Superior temporal gyrus (tissue), 1 donor: ENCODE results near the gene SLAMF6.
A peak's percentile ranks its signal among the peaks of the same experiment; 100 is the strongest.
"Not testable (repeated sequence)": the region's sequence is repeated elsewhere in the genome, so short reads cannot be mapped to it uniquely, and the experiment has no call there.

Experiments used
- DNase-seq: peaks from one replicate; pipeline ENCODE4 v3.0.0-alpha.2; 2016; ENCODE audit errors: extremely low spot score

SLAMF6 gene

DNA sequence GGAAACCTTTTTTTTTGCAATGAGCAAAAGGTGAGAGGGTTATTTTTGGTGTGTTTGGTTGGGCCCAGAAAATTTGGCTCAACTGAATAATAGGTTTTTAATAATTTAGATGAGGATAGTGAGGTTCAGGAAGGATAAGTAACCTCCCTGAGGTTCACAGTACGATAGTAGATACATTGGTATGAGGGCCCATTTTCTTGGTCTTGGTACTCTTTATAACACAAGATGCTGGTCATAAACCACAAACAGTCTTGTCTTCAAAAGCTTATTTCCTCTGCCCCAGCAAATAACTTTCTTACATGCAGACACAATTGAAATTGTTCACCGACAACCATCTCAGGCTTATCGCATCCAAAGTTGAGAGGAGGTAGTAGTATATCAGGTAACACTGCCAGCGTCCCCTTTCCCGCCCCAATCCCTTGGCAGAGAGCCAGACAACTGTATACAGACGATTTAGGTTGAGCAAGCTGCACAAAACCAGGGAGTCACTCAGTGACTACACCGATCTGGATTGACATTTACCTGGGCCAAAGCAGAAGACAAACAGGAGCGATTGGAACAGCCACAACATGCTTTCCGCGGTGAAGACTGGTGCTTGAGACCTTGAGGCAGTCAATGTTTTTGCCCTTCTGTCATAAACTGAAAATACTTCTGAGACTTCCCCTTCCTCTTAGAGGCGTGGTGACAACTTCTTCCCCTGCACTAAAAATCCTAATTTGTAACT lies at the start of gene SLAMF6:
SLAMF6 (minus strand) TSS at position 634 of the 724 bp plus-strand sequence; CDS start at position 571, 63 bp downstream.
- DNase-seq: no peak

DNA sequence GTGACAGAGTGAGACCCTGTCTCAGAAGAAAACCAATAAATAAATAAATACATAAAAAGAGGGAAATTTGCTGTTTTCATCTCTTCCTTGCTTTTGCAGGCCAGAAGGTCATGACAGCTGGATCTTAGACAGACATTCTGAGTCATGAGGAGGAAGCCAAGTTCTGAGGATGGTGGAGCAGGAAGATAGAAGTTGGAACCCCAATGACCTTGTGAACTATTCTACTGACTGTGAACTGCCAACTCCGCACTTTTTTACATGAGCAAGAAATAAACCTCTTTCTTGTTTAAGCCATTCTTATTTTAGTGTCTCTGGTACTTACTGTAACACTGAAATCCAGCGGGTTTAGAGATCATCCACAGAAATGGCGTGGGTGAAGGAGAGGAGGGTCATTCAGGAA lies 47.8 kb upstream of the SLAMF6 start:
- DNase-seq: no peak

GRCh38 chr1:160569806-160570205 lies 46.8 kb upstream of the SLAMF6 start:
- DNase-seq: no peak

GRCh38 chr1:160567858-160568682 lies 45.0 kb upstream of the SLAMF6 start:
- DNase-seq: no peak

- no peak for DNase-seq
Measured at GRCh38 chr1:160567341-160567740, 44.3 kb upstream of the SLAMF6 start.

GRCh38 chr1:160565564-160565963 lies 42.5 kb upstream of the SLAMF6 start:
- DNase-seq: peak; percentile 37

GRCh38 chr1:160563230-160563629 lies 40.2 kb upstream of the SLAMF6 start:
- DNase-seq: not testable (repeated sequence)

DNA sequence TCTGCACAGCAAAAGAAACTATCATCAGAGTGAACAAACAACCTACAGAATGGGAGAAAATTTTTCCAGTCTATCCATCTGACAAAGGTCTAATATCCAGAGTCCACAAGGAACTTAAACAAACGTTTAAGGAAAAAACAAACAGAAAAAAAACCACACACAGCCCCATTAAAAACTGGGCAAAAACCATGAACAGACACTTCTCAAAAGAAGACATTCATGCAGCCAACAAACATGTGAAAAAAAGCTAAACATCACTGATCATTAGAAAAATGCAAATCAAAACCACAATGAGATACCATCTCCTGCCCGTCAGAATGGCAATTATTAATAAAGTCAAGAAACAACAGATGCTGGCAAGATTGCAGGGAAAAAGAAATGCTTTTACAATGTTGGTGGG lies 39.7 kb upstream of the SLAMF6 start:
- not testable (repeated sequence) for DNase-seq

GRCh38 chr1:160560806-160561205 lies 37.8 kb upstream of the SLAMF6 start:
- no peak for DNase-seq

DNA sequence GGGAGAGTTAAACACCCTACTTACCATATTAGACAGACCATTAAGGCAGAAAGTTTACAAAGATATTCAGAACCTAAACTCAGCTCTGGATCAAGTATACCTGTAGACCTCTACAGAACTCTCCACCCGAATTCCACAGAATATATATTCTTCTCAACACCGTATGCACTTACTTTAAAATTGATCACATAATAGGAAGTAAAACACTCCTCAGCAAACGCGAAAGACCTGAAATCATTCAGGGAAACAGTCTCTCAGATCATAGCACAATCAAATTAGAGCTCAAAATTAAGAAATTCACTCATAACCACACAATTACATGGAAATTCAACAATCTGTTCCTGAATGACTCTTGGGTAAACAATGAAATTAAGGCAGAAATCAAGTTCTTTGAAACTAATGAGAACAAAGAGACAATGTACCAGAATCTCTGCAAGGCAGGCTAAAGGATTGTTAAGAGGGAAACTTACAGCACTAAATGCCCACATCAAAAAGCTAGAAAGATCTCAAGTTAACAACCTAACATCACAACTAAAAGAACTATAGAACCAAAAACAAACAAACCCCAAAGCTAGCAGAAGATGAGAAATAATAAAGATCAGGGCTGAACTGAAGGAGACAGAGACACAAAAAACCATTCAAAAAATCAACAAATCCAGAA lies 37.1 kb upstream of the SLAMF6 start:
- DNase-seq: no peak

DNA sequence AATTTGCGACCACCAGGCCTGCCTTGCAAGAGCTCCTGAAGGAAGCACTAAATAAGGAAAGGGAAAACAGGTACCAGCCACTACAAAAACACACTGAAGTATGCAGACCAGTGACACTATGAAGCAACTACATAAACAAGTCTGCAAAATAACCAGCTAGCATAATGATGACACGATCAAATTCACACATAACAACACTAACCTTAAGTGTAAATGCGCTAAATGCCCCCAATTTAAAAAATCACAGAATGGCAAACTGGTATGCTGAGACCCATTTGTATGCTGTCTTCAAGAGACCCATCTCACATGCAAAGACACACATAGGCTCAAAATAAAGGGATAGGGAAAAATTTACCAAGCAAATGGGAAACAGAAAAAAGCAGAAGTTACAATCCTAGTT lies 36.4 kb upstream of the SLAMF6 start:
- not testable (repeated sequence) for DNase-seq

DNA sequence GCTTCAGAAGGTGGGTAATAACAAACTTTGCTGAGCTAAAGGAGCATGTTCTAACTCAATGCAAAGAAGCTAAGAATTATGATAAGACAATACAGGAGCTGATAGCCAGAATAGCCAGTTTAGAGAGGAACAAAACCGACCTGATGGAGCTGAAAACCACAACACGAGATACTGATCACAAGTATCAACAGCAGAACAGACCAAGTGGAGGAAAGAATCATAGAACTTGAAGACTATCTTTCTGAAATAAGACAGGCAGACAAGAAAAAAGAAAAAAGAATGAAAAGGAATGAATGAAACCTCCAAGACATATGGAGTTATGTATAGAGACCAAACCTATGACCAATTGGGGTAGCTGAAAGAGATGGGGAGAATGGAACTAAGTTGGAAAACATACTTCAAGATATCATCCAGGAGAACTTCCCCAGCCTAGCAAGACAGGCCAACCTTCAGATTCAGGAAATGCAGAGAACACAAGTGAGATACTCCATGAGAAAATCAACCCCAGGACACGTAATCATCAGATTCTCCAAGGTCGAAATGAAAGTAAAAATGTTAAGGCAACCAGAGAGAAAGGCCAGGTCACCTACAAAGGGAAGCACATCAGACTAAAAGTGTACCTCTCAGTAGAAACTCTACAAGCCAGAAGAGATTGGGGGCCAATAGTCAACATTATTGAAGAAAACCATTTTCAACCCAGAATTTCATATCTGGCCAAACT lies 35.8 kb upstream of the SLAMF6 start:
- DNase-seq: no peak

- no peak for DNase-seq
Measured at GRCh38 chr1:160553778-160554177, 30.7 kb upstream of the SLAMF6 start.

- no peak for DNase-seq
Measured at GRCh38 chr1:160552425-160552824, 29.4 kb upstream of the SLAMF6 start.

GRCh38 chr1:160550572-160551034 lies 27.5 kb upstream of the SLAMF6 start:
- no peak for DNase-seq

DNA sequence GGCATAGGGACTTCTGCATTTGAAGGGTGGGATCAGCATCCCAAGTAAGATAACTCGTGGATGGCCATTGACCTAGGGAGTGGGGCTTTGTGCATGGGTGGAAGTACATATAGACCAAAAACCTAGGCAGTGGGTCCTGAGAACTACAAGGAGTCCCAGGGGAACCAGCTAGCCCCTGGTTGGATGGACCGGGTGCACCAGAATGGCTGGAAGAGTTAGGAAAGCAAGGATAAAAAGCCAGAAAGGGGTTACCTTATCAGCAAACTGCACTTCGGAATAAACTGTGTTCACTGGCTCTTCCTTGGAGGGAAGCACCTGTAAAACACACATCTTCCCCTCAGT lies 26.6 kb upstream of the SLAMF6 start:
- no peak for DNase-seq

DNA sequence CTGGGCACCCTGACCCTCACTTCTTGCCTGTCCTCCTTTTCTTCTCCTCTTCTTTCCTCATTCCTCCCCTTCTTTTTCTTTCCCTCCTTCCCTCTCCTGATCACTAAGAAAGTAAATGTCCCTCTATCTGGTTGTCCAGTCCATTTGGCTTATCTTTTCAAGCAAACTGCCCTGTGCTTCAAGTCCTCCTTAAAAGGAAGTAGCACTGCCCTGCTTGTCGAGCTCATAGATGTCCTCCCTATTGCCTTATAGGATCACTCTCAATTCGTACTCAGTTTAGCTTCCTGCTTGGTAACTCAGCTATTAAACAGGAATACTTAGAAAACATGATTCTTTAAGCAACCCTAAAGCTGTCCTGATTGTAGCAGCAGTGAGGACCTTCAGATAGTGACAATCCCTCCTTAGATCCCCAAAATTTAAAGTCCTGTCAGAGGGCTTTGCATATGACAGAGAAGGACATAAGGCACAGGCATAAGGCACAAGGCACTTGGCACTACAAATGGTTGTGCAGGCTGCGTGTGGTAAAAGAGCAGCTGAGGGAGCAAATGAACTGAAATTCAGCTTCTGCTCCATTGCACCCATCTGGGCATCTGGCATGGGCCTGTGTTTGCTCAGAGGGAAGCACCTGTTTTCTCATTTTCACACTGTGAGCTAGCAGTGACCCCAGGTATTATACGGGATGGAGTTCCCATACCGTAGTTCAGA lies 26.1 kb upstream of the SLAMF6 start:
- DNase-seq: no peak

DNA sequence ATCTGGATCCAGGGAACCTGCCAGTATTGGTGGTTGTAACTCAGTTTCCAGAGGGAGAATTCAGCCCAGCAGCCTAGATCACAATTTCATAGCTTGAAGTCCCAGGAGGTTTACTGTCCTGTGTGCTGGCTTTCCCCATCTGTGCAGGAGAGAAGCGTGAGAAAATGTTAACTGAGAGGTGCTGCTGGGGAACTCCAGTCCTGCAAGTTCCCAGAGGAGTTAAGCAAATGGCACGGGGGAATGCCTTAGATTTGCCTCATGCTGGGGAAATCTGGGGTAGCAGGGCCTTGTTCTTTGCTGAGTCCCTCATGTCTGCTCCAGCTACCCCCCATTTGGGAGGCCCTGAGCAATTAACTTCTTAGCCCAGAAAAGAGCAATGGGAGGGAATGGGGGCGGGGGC lies 25.1 kb upstream of the SLAMF6 start:
- no peak for DNase-seq

- no peak for DNase-seq
Measured at GRCh38 chr1:160547422-160547821, 24.4 kb upstream of the SLAMF6 start.

DNA sequence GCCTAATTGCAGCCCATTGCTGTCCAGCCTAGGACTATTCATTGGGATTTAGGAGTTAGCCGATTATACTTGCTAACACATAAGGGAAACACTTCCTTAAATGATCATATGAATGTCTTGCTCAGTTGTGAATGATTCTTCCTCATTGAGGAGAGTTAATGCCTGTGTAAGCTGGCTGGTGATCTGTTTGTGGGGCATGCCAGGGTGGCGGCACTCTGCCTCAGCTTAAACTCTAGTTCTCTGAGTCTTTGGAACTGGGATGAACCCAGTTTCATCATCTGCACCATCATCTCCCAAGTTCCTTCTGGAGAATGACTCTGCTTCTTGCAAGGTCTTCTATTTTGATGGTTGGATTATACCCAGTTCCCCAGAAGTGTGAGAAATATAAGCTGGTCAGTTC lies 23.9 kb upstream of the SLAMF6 start:
- DNase-seq: no peak

- DNase-seq: no peak
Measured at GRCh38 chr1:160544647-160545046, 21.6 kb upstream of the SLAMF6 start.
